Keratinocyte (primary cell): ENCODE data around the gene MOB3B.

Source experiments
- EZH2 ChIP-seq: IDR thresholded peaks from one replicate; pipeline ENCODE4 v1.6.1; 2012; ENCODE audit warnings: inconsistent platforms, mild to moderate bottlenecking, low read length, moderate library complexity
- TF ChIP-seq, protein P1 (sequence below), 3 experiments: IDR thresholded peaks in 1 of 3; conservative IDR thresholded peaks in 1 of 3; optimal IDR thresholded peaks in 1 of 3; 2 replicates in 2 of 3; 3 replicates in 1 of 3; pipeline versions ENCODE3 to v1.5.1; 2011; ENCODE audit warnings: low read length in 3 of 3, mild to moderate bottlenecking in 3 of 3, moderate library complexity in 2 of 3, control low read depth in 1 of 3, inconsistent platforms in 1 of 3; ENCODE audit not compliant: insufficient read depth in 2 of 3; ENCODE audit errors: extremely low read depth in 1 of 3

- TF ChIP-seq, protein P1, sequence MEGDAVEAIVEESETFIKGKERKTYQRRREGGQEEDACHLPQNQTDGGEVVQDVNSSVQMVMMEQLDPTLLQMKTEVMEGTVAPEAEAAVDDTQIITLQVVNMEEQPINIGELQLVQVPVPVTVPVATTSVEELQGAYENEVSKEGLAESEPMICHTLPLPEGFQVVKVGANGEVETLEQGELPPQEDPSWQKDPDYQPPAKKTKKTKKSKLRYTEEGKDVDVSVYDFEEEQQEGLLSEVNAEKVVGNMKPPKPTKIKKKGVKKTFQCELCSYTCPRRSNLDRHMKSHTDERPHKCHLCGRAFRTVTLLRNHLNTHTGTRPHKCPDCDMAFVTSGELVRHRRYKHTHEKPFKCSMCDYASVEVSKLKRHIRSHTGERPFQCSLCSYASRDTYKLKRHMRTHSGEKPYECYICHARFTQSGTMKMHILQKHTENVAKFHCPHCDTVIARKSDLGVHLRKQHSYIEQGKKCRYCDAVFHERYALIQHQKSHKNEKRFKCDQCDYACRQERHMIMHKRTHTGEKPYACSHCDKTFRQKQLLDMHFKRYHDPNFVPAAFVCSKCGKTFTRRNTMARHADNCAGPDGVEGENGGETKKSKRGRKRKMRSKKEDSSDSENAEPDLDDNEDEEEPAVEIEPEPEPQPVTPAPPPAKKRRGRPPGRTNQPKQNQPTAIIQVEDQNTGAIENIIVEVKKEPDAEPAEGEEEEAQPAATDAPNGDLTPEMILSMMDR (optimal IDR thresholded peaks at IDR 0.05 in 1 of 3, IDR thresholded peaks at IDR 0.05 in 1 of 3, conservative IDR thresholded peaks at IDR 0.05 in 1 of 3; ENCODE audit: extremely low read depth in 1 of 3, insufficient read depth in 2 of 3, low read length in 3 of 3) = no peak
- no peak for TF ChIP-seq EZH2
Observed at GRCh38 chr9:27308691-27309390, 220.8 kb downstream of the MOB3B start.
